NOMO-1 treated with DMSO at 0.1 percent for 48 hours (cell line): ENCODE measurements around the gene PLCH1.

Experiments used
- DNase-seq: peaks from one replicate; lab custom pipeline; 2025; ENCODE audit not compliant: unreplicated experiment; lab: John Stamatoyannopoulos, UW

Gene PLCH1

GRCh38 chr3:155690921-155691320 is 54.0 kb downstream of the PLCH1 start:
- DNase-seq = no peak

- no peak for DNase-seq
These were observed 56.4 kb downstream of the PLCH1 start for GRCh38 chr3:155688481-155688880.

GRCh38 chr3:155683344-155683720 is 61.5 kb downstream of the PLCH1 start:
- DNase-seq = no peak

DNA sequence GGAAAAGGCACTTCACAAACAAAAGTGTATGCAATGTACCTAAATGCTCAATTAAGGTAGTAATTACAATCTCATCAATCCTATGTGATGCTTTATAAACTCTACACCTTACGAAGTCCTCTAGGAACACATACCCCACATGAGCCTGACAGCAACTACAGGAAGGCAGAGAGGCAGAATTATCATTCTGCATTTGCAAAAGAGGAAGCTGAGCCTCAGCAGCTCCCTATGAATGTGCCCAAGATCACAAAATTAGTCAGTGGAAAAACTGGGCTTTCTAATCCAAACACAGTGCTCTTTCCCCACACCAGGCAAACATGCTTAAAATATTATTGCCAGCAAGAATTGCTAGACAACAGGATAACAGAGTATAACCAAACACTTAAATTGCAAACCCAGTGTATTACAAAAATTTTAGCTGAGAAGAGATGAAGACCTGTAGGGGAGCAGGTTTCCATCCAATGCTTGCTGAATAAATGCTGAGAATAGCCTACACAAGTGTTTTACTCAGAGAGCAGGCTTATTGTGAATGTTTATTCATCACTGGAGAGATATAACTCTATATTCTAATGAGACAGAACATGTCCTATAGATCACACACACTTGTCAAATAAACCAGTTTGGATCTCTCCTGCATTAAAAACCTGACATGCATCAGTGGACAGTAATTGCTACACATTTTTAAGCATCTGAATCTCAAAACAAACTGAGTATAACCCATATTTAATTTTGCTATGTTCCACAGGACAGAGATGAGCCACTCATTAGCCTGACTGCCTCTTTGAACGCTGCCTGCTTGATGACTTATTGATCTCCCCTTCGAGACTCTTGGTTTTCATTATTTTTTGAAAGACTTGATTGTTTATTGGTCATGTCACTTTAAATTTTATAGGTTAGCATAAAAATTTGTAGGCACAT is 62.2 kb downstream of the PLCH1 start:
- DNase-seq = no peak

DNA sequence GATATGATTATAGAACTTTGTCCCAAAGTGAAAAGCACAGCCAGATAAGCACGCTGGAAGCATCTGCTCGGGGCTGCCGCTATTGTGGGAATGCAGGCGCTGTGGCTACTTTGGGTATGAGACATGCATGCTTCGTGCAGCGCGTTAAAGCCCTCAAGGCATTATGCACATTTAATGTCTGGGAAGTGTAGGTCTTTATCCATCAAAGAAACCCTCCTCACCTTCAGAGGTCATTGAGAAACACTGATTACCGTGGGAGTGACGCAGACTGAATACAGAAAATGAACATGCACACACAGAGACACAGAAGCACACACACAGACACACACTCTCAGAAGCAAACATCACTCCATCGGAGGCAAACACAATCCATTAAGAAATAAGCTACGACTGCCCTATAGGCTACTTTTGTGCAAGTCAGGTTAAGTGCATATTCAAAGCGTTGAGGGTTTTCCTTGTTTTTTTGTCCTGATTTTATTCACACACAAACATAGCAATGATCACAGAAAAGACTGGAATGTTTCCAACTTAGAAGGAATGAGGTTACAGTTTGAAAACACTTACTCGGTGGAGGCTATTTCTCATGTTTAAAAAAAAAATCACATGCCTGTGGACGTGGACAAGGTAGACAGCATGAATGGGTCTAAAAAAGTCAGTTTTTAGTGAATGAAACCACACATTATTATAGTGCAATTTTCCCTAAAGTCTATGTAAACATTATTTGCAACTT is 68.5 kb downstream of the PLCH1 start:
- DNase-seq = no peak

DNA sequence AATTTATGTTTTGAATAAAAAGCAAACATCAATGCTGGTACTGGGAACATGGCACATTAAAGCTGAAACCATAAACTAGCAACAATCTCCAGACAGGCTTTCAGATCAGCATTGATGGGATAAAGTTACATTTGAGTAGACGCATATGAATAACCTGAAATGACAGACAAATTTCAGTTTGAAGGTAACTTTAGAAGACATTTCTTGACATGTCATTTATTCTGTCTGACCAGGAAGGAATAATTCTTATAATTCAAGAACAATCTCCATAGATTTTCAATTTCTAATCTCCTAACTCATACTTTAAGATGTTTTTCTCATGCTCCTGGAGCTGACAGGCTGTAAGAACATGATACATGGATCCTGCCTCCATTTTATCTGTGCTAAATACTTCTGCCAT is 69.8 kb downstream of the PLCH1 start:
- no peak for DNase-seq

DNA sequence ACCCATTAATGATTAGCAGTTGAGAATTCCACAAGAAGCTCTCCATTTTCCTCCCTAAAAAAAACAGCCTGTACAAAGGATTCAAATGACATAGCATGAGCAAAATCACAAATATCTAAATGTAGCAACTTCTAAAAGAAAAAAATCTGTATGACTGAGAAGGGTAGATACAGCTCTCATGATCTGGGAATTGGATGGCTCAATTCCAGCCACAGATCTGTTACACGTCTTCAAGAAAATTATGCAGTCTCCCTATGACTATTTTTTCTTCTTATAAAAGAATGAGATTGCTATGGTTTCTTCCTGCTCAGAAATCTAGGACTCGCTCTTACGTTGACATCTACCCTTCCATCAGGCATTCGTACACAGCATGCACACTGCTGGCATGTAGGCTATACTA is 71.5 kb downstream of the PLCH1 start:
- DNase-seq = no peak

DNA sequence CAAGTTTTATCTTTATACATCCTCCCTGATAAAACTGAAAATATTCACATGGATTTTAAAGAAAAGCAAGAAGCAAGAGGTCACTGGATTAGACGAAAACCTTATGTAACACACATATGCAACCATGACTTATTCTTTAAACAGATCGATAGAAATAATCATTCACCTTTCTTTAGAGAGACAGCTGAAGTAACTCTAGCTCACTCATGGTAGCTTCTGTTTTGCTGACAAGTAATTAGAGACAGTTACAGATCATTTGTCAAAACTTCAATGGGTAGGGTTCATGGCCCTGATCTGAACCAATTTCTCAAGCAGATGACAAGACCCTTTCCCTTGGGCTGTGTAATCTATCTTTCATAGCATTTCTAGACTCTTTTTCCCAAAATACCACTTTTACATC is 74.5 kb downstream of the PLCH1 start:
- no peak for DNase-seq

DNA sequence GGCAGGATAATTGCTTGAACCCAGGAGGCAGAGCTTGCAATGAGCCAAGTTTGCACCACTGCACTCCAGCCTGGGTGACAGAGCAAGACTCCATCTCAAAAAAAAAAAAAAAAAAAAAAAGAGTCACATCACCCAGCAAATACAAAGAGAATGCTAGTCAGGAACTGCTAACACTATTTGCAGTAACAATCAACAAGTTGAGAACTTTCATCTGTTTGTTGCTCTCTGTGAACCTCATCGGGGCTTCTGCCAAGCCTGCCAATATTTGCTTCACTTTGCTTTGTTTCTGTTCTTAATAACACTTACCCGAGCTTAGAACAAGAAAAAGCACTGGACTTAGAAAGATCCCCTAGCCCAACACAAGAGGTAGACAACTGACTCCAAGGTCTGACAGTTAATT is 76.9 kb downstream of the PLCH1 start:
- DNase-seq = no peak

DNA sequence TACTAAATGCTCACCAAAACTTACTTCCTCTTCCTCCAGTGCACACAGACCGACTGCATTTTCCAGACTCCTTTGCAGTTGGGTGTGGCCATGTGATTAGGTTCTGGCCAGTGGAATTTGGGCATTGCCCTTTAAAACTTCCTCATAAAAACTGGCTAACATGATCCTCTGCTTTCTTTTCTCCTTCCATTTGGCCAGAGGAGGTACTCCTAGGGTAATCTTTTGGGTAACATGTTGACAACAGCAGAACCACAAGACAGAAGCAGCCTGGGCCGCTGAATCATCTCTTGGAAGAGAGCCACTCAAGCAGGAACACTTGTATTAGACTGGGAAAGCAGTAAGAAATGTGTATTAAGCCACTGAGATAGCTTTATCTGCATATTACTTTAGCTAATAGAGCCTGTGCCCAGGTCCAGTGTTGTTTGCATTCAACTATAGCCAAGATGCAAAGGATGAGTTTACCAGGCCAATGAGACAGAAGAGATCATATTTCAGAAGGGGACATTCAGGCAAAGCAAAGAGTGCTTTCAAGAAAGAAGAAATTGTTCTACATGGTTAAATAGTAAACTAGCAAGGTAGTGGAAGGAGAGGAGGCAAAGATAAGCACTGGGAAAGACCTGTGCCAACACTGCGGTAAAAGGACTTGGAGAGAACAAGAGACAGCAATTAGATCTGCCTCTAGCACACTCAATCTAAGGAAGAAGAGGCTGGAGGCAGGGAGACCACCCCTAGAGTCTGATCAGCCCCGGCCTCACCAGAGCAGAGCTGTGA is 79.8 kb downstream of the PLCH1 start:
- peak; percentile 74 for DNase-seq

DNA sequence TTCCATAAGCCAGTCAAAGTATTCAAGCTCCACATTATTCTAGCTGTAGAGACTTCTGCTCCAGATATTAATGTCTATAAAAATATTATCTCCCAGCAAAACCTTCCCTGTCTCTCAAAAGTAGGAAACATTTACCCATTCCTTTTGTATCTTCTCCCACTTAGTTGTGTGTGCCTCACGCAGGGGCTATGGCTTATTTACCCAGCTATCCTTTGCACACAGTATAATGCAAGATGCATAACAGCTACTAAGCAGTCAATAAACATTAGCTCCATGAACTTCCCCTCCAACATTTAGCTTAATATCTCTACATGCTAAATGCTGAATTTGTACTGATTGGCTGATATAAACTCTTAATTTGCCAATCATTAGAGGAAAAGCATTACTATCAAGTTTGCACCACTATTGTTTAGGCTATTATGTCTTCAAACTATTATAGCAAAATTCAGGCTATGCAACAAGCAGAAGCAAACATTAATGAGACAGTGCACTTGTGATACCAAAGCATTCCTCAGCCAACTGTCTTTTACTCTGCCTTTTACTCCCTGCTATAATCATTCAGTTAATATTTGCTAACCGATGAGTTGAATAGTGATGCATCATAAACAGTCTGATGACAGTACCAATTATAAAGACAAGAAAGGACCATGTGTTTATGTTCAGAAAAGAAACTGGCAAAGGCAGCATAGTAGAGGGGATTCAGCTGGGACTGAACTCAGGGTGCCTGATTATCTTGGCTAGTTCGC is 81.2 kb downstream of the PLCH1 start:
- no peak for DNase-seq

DNA sequence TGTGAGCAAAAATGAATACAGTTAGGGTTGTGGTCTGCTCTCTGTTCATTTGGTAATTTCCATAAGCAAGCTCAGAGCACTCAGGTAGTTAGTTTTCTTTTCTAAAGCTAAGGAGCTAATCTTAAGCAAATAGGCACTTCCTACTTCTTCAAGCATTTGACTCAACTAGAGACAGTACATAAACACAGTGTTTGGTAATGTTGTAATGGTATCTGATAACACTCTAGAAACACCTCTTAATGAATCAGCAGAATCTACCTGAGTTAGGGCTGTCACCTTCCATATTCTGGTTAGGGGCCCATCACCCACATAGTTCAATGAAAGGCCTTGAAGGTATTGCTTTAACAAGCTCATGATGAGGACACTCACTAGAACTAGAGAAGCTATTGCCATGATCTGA is 83.1 kb downstream of the PLCH1 start:
- DNase-seq = no peak

GRCh38 chr3:155661042-155661441 is 83.8 kb downstream of the PLCH1 start:
- DNase-seq = no peak

GRCh38 chr3:155658671-155659261 is 86.1 kb downstream of the PLCH1 start:
- no peak for DNase-seq

DNA sequence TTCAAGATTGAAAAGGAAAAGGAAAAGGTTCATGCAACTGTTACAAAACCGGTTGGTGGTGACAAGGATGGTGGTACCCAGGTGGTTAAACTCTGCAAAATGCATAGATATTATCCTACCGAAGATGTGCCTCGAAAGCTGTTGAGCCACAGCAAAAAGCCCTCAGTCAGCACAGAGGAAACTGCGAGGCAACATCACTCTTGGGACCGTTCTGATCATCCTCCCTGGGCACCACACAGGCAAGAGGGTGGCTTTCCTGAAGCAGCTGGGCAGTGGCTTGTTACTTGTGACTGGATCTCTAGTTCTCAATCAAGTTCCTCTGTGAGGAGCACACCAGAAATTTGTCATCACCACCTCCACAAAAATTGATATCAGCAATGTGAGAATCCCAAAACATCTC is 86.9 kb downstream of the PLCH1 start:
- DNase-seq = no peak

GRCh38 chr3:155657161-155657560 is 87.7 kb downstream of the PLCH1 start:
- no peak for DNase-seq

DNA sequence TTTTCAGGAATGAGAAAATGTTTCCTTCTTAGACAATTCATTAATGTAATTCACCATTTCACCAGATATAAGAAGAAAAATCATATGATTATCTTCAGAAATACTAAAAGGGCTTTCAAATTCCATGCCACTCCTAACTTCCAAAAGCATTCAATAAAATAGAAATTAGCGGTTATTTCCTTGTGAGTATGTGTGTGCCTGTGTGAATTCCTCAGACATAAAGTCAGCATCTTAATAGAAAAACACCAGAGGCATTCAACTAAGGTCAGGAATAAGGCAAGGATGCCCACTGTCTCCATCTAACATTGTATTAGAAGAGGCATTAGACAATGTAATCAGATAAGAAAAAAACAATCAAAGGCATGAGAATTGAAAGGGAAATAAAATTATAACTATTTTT is 88.4 kb downstream of the PLCH1 start:
- DNase-seq = no peak

DNA sequence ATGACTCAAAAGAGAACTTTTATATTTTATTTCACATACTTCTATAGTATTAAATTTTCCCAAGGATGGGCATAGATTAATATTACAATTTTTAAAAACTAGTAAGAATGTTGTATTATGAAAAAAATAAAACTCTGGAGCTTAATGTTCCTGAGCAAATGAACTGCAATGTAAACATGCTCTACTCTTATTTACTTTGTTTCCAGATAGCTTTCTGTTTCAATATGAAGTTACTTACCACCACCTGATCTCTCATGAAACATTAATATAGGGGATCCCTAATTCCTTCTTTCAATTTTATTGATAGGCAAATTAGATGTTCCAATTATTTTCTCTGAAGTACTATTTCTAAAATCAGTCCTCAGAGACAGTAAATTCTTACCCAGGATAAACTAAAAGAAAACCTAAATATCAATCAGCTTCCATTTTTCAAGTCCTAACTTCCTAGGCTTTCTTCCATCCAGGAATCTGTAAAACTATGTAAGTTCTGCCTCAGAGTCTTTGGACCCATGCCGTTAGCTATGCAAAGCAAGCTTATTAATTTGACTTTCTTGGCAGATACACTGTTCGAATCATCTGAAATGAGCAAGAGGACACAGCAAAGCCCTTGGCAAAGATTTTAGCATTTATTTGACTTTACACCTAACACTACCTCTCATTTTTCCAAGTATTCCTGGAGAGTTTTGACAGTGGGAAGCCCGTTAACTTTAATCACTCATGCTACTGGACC is 93.2 kb downstream of the PLCH1 start:
- no peak for DNase-seq

GRCh38 chr3:155648013-155648591 is 96.8 kb downstream of the PLCH1 start:
- no peak for DNase-seq

DNA sequence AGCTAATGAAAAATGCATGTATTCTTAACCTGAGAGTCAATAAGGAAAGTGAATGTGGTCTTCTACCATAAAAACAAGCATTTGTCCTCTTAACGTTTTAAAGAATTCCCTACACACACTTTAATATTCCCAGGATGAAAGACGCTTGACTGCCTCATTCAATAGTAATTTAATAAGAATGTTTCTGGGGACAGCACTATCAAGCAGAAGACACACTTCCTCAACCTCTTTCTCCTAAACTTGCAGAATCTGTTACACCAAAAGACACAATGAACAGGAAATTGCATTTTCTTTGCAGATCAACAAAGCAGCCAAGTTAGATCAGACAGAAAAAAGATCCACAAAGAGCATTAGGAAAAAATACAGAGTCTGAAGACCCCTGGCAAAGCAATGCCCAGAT is 97.7 kb downstream of the PLCH1 start:
- no peak for DNase-seq
